Thyroid gland (tissue), 4 donors: Measurements from ENCODE around the gene COL5A2.

Experiments
- POLR2A ChIP-seq, 2 donors: fragments of 450-650 bp; IDR thresholded peaks; one replicate each; pipeline ENCODE4 v1.6.1; 2017; ENCODE audit warnings: antibody characterized with exemption in 2 of 2, mild to moderate bottlenecking in 2 of 2, moderate library complexity in 1 of 2
- TF ChIP-seq, protein P1 (sequence below), 6 experiments: fragments of 200-600 bp in 3 of 6; fragments of 450-650 bp in 3 of 6; sonication (generic) in 3 of 6; IDR thresholded peaks; one replicate each; pipeline ENCODE4 v1.5.1; 2016 to 2019; ENCODE audit warnings: antibody characterized with exemption in 6 of 6, mild to moderate bottlenecking in 2 of 6, inconsistent platforms in 1 of 6, moderate library complexity in 1 of 6

DNA sequence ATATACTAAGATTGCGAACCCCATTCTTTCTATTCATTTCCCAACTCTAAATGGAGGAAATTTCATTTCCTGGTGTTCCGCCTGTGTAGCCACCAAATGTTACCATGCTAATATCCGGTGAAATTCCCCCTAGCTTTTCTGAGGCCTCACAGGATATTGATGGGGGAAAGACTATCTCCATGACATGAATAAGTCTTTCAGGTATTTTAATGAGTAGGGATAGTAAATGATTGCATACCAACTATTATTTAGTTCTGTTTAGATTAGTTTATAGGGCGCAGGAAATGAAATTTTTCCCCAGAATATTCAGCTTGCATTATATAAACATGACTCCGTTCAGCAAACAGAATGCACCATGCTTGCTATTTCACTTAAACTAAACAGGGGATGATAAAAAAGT is 55.4 kb downstream of the COL5A2 start:
- TF ChIP-seq, protein P1, sequence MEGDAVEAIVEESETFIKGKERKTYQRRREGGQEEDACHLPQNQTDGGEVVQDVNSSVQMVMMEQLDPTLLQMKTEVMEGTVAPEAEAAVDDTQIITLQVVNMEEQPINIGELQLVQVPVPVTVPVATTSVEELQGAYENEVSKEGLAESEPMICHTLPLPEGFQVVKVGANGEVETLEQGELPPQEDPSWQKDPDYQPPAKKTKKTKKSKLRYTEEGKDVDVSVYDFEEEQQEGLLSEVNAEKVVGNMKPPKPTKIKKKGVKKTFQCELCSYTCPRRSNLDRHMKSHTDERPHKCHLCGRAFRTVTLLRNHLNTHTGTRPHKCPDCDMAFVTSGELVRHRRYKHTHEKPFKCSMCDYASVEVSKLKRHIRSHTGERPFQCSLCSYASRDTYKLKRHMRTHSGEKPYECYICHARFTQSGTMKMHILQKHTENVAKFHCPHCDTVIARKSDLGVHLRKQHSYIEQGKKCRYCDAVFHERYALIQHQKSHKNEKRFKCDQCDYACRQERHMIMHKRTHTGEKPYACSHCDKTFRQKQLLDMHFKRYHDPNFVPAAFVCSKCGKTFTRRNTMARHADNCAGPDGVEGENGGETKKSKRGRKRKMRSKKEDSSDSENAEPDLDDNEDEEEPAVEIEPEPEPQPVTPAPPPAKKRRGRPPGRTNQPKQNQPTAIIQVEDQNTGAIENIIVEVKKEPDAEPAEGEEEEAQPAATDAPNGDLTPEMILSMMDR (IDR thresholded peaks at IDR 0.05) = no peak
- TF ChIP-seq POLR2A (IDR thresholded peaks at IDR 0.05) = no peak
